A673 (cell line): ENCODE data around the gene GLIPR1.

Source experiments
- EZH2 ChIP-seq: fragments of 200-600 bp; sonication (generic); IDR thresholded peaks from 2 replicates; pipeline ENCODE4 v1.6.1; 2017; ENCODE audit warnings: borderline replicate concordance, low read depth, mild to moderate bottlenecking, mixed read lengths, antibody characterized with exemption, low read length; ENCODE audit not compliant: poor library complexity, severe bottlenecking
- TF ChIP-seq, protein P1 (sequence below): fragments of 300-800, 200-600 bp; sonication (generic); conservative IDR thresholded peaks from 2 replicates; pipeline ENCODE4 v1.5.1; 2017; ENCODE audit warnings: low read depth, mild to moderate bottlenecking, antibody characterized with exemption, low read length, moderate library complexity, mixed read lengths

GRCh38 chr12:75528692-75529091 lies 48.1 kb downstream of the GLIPR1 start:
- TF ChIP-seq EZH2: no peak
- TF ChIP-seq, protein P1, sequence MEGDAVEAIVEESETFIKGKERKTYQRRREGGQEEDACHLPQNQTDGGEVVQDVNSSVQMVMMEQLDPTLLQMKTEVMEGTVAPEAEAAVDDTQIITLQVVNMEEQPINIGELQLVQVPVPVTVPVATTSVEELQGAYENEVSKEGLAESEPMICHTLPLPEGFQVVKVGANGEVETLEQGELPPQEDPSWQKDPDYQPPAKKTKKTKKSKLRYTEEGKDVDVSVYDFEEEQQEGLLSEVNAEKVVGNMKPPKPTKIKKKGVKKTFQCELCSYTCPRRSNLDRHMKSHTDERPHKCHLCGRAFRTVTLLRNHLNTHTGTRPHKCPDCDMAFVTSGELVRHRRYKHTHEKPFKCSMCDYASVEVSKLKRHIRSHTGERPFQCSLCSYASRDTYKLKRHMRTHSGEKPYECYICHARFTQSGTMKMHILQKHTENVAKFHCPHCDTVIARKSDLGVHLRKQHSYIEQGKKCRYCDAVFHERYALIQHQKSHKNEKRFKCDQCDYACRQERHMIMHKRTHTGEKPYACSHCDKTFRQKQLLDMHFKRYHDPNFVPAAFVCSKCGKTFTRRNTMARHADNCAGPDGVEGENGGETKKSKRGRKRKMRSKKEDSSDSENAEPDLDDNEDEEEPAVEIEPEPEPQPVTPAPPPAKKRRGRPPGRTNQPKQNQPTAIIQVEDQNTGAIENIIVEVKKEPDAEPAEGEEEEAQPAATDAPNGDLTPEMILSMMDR: no peak
